Right lobe of liver (tissue), 6 donors: Measurements from ENCODE around the gene NAV2. TPM values are rescaled to one million over a fixed set of nuclear protein-coding genes. Genes with fewer than 3 reads are reported as not detected.
A peak's percentile ranks its signal among the peaks of the same experiment; 100 is the strongest.

Source experiments
- ATAC-seq, 4 donors: fragments of 200-7000 bp; cut with Tn5 transposase; one replicate each; pipeline ENCODE4 v1.9.1; 2020; ENCODE audit warnings: mild to moderate bottlenecking in 4 of 4, moderate library complexity in 4 of 4
- DNase-seq, 3 donors: peaks; one replicate each; pipeline ENCODE4 v3.0.0-alpha.2; 2020
- H3K27ac ChIP-seq, 3 donors: fragments of 200-600 bp; one replicate each; pipeline ENCODE4 v1.8.0; 2022
- H3K27me3 ChIP-seq, 2 donors: fragments of 200-600 bp; one replicate each; pipeline ENCODE4 v1.8.0; 2022
- H3K36me3 ChIP-seq, 4 donors: fragments of 200-600 bp; sonication (generic) in 1 of 4; one replicate each; pipeline versions ENCODE4 v1.5.1 to v1.8.0; 2017 to 2022; ENCODE audit warnings: control low read depth in 1 of 4
- H3K4me1 ChIP-seq, 4 donors: fragments of 200-600 bp; sonication (generic) in 1 of 4; one replicate each; pipeline versions ENCODE4 v1.5.1 to v1.8.0; 2017 to 2022; ENCODE audit warnings: control low read depth in 1 of 4
- H3K4me3 ChIP-seq, 3 donors: fragments of 200-600 bp; one replicate each; pipeline ENCODE4 v1.8.0; 2022
- H3K9me3 ChIP-seq, 4 donors: fragments of 200-600 bp; sonication (generic) in 1 of 4; one replicate each; pipeline versions ENCODE4 v1.5.1 to v1.8.0; 2017 to 2022; ENCODE audit warnings: control low read depth in 1 of 4
- CTCF ChIP-seq, 4 donors: fragments of 200-600 bp in 3 of 4; fragments of 450-650 bp in 1 of 4; IDR thresholded peaks; one replicate each; pipeline versions ENCODE4 v1.5.1 to v1.8.0; 2016 to 2022; ENCODE audit warnings: antibody characterized with exemption in 4 of 4, mild to moderate bottlenecking in 2 of 4
- POLR2A ChIP-seq: fragments of 450-650 bp; IDR thresholded peaks from one replicate; pipeline ENCODE4 v1.6.1; 2017; ENCODE audit warnings: antibody characterized with exemption, mild to moderate bottlenecking
- WGBS: methylation state at CpG from one replicate; pipeline ENCODE4 v1.1.6; 2018; ENCODE audit warnings: low coverage, low lambda C conversion rate; ENCODE audit not compliant: insufficient coverage; ENCODE audit errors: missing lambda C conversion rate; 5-methylcytosine and 5-hydroxymethylcytosine counted together
- intact Hi-C, 2 donors: fragments of 100-400 bp; cut with DNase I; formaldehyde crosslinking; loops; one replicate each; pipeline versions ENCODE4 v1.11.2 to v1.14.1; 2022
- total RNA-seq, 6 experiments: library from RNA; depleted of rRNA in 2 of 6; stranded (reverse); fragments of >200 nt in 2 of 6; fragmentation: NEBNext Ultra II Directional in 3 of 6; extraction: Animal tissue kit (Norgen Biotek cat#: 25700) in 3 of 6; gene quantifications; one replicate each; pipeline versions ENCODE4 v1.1.0 to v1.2.4, GENCODE V29; 2016 to 2023
- donor health status: DM: no; HTN: yes; CAD: no.
- donor health status: DM: no; HTN: no; CAD: no.
- donor health status: DM: no; HTN: no; CAD: no.
- donor health status: DM: no; HTN: yes; CAD: no.
- donor health status: DM: no; HTN: yes; CAD: no.

Gene NAV2
- total RNA-seq, 6 experiments from 2014 or later, result 15.5 to 69.2 (median 37.1) TPM

- DNase-seq, result no peak
- peak; percentile 15 to 58 (median 39) for ATAC-seq
- no peak for TF ChIP-seq POLR2A
- TF ChIP-seq CTCF (IDR thresholded peaks at IDR 0.05), result no peak
- no peaks in the 10 kb centered on the region for H3K27me3 ChIP-seq
- peak overlapping the region; percentile 15 to 52 (median 52) for H3K4me3 ChIP-seq
- intact Hi-C loops, result no loop called here
- H3K4me1 ChIP-seq, result peaks cover 0 to 40% (median 7%) of the 10 kb centered on the region in 4 donors
- 29% methylated on average over 3 of the region's 6 CpGs for WGBS
- peak overlapping the region; percentile 60 to 94 (median 87) for H3K27ac ChIP-seq
- no peaks in the 10 kb centered on the region for H3K36me3 ChIP-seq
- H3K9me3 ChIP-seq, result no peaks in the 10 kb centered on the region
These were observed 310.4 kb downstream of the NAV2 start for GRCh38 chr11:20023082-20023426.

GRCh38 chr11:20024172-20024935, 311.7 kb downstream of the NAV2 start:
- intact Hi-C loops, result no loop called here
- Histone ChIP-seq H3K36me3 (no peaks in the 10 kb centered on the region), H3K9me3 (no peaks in the 10 kb centered on the region), H3K4me3 (peak overlapping the region; percentile 20 to 52 (median 52)), H3K27ac (peak overlapping the region; percentile 20 to 94 (median 87)), H3K27me3 (no peaks in the 10 kb centered on the region), H3K4me1 (peaks cover 0 to 40% (median 7%) of the 10 kb centered on the region in 4 donors)
- 46% methylated on average over 2 of the region's 6 CpGs for WGBS
- DNase-seq (no peak), ATAC-seq (peak in 2 of 4 donors; percentile 2 to 3)
- no peak for TF ChIP-seq CTCF (IDR thresholded peaks at IDR 0.05)
- no peak for TF ChIP-seq POLR2A

- intact Hi-C loops, result no loop called here
- Histone ChIP-seq H3K27ac (peak overlapping the region in 2 of 3 donors; percentile 87 to 94), H3K27me3 (no peaks in the 10 kb centered on the region), H3K36me3 (no peaks in the 10 kb centered on the region), H3K9me3 (no peaks in the 10 kb centered on the region), H3K4me1 (peaks cover 0 to 35% (median 9%) of the 10 kb centered on the region in 4 donors), H3K4me3 (no peak overlapping the region)
- 75% methylated on average over 5 of the region's 8 CpGs for WGBS
- TF ChIP-seq POLR2A (no peak), CTCF (IDR thresholded peaks at IDR 0.05) (no peak)
- ATAC-seq (no peak), DNase-seq (no peak)
These were observed 312.7 kb downstream of the NAV2 start for GRCh38 chr11:20025332-20025840.

GRCh38 chr11:20026629-20027555, 314.3 kb downstream of the NAV2 start:
- H3K36me3 ChIP-seq, result no peaks in the 10 kb centered on the region
- intact Hi-C loops, result no loop called here
- H3K4me3 ChIP-seq, result no peak overlapping the region
- DNase-seq (no peak), ATAC-seq (peak in 1 of 4 donors; percentile 14)
- H3K27ac ChIP-seq, result peak overlapping the region in 1 of 3 donors; percentile 7
- TF ChIP-seq POLR2A, result no peak
- TF ChIP-seq CTCF (IDR thresholded peaks at IDR 0.05), result no peak
- H3K27me3 ChIP-seq, result no peaks in the 10 kb centered on the region
- H3K9me3 ChIP-seq, result no peaks in the 10 kb centered on the region
- WGBS, result 76% methylated on average over 9 of the region's 15 CpGs
- peaks cover 0 to 26% (median 5%) of the 10 kb centered on the region in 4 donors for H3K4me1 ChIP-seq
